IgD-negative memory B cell (primary cell): ENCODE data around the gene STPG1. TPM values are rescaled to one million over a fixed set of nuclear protein-coding genes. Genes with fewer than 3 reads are reported as not detected.

Experiments used
- H3K27ac Mint-ChIP-seq, 3 donors: one replicate each; pipeline ENCODE4 v1.8.0; 2020 to 2022; ENCODE audit warnings: mild to moderate bottlenecking in 3 of 3, mixed read lengths in 3 of 3, moderate library complexity in 1 of 3
- H3K27me3 Mint-ChIP-seq: one replicate; pipeline ENCODE4 v1.8.0; 2021; ENCODE audit warnings: mixed read lengths
- H3K36me3 Mint-ChIP-seq: one replicate; pipeline ENCODE4 v1.8.0; 2020; ENCODE audit warnings: mild to moderate bottlenecking, mixed read lengths
- H3K4me1 Mint-ChIP-seq, 3 donors: one replicate each; pipeline ENCODE4 v1.8.0; 2020 to 2022; ENCODE audit warnings: mixed read lengths in 3 of 3, mild to moderate bottlenecking in 1 of 3
- H3K4me3 Mint-ChIP-seq, 4 donors: one replicate each; pipeline ENCODE4 v1.8.0; 2020 to 2022; ENCODE audit warnings: mild to moderate bottlenecking in 4 of 4, mixed read lengths in 4 of 4, moderate library complexity in 3 of 4
- H3K9me3 Mint-ChIP-seq, 3 donors: one replicate each; pipeline ENCODE4 v1.8.0; 2020 to 2021; ENCODE audit warnings: mixed read lengths in 3 of 3, mild to moderate bottlenecking in 1 of 3
- polyA plus RNA-seq: library from polyadenylated mRNA; unstranded; fragments of 300-500 nt; fragmentation: Illumina TruSeq; gene quantifications from one replicate; pipeline ENCODE4 v1.2.3, GENCODE V29; 2021

STPG1 gene
- polyA plus RNA-seq, 1 donor from 2014 or later = 5.8 TPM

DNA sequence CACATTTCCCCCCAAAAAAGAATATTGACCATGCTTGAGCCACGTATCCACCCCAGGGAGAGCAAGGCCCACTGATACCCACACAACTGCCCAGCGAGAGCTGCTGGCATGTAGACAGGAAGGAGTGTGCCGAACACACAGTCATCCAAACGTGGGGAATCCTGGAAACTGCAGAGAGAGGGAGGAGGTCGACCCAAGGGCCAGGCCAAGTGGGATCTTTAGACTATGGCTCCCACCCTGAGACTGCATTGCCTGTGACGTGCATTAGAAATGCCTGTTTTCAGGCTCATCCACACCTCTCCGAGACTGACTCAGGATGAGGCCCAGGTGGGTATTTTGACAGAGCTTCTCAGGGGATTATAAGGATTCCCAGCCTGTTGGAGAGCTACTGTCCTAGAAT, 27.9 kb upstream of the STPG1 start:
- H3K9me3 Mint-ChIP-seq = no peaks in the 10 kb centered on the region
- peaks cover 0 to 4% (median 2%) of the 10 kb centered on the region in 3 donors for H3K4me1 Mint-ChIP-seq
- no peaks in the 10 kb centered on the region for H3K27me3 Mint-ChIP-seq
- no peak overlapping the region for H3K27ac Mint-ChIP-seq
- H3K36me3 Mint-ChIP-seq = peaks cover 11% of the 10 kb centered on the region
- no peak overlapping the region for H3K4me3 Mint-ChIP-seq

DNA sequence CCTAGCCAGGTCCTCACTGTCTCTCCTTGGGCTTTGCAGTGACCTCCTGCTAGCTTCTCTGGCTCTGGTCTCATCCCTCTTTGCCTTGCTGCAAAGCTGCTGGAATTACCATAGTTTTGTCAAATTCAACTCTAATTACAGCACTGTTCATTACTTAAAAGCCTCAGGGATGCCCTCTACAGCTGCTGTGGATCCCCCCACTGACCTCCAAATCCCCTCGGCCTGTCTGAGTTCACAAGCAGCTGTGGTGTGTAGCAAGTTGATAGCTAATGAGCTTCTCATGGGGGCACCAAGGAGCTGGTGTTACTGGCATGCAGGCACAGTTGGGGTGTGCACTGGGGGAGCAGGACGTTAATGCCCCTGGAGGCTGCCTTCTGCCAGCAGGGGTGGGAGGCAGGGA, 26.9 kb upstream of the STPG1 start:
- H3K4me1 Mint-ChIP-seq = peaks cover 0 to 4% (median 2%) of the 10 kb centered on the region in 3 donors
- H3K36me3 Mint-ChIP-seq = peaks cover 11% of the 10 kb centered on the region

DNA sequence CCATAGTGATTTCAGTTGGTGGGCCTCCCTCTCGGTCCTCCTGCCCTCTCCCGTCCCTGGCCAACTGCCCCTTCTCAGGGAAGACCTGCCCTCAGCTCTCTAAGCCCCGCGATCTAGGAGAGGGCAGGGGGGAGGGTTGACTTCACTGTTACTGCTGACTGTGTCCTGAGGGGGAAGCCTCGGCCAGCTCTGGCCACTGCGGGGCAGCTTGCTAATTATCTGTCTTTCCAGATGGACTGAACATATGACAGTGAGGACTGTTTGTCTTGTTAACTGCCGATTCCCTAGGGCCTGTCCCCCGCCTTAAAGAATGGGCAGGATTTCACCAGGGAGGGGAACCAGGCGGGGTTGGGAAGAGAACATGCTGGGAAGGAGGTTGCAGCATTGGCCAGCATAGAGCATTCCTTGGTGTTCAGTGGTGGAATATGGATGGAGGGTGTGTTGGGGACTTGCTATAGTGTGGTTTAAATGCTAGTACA, 24.9 kb upstream of the STPG1 start:
- Mint-ChIP-seq H3K4me3 (no peak overlapping the region), H3K27me3 (no peaks in the 10 kb centered on the region), H3K36me3 (peaks cover 6% of the 10 kb centered on the region), H3K27ac (peak overlapping the region in 2 of 3 donors; percentile 39 to 71), H3K9me3 (no peaks in the 10 kb centered on the region), H3K4me1 (peaks cover 0 to 4% (median 2%) of the 10 kb centered on the region in 3 donors)

More for the DNA sequence above, 26.9 kb upstream of the STPG1 start:
- no peaks in the 10 kb centered on the region for H3K9me3 Mint-ChIP-seq
- H3K27me3 Mint-ChIP-seq = no peaks in the 10 kb centered on the region
- peak overlapping the region in 1 of 4 donors; percentile 12 for H3K4me3 Mint-ChIP-seq
- no peak overlapping the region for H3K27ac Mint-ChIP-seq

DNA sequence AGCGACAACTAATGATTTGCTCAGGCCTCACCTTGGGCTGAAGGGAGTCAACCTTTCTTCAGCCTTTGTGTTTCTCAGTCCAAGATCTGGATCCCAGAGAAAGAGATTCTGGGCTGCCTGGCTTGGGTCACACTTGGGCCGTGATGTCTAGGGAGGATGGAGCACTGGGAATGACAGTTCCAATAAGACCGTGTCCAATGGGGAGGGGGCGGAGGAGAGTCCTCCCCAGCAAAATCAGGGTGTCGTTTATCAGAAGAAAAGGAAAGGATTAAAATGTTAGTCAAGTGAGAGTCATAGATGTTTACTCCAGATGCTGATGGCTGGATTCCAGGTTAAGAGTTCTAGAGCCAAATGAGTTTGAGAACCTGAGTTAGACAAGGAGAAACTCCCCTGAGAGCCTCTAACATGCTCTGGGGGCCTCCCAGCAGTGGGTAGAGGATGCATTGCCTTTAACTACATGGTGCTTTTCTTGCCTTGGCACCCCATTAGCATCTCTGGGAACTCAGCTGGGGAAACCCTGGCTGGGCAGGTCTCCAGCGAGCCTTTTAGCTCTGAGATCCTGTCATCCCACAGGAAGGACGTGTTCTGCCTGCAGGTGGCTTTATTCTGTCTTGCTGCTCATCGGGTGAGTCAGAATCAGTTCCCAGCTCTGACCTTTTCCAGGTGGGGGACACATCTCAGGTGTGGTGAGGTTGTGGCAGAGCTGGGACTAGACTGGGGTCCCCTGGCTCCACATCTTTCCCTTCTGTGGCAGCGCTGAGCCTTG, 24.2 kb upstream of the STPG1 start:
- H3K27ac Mint-ChIP-seq = peak overlapping the region in 1 of 3 donors; percentile 39
- peaks cover 0 to 4% (median 2%) of the 10 kb centered on the region in 3 donors for H3K4me1 Mint-ChIP-seq

DNA sequence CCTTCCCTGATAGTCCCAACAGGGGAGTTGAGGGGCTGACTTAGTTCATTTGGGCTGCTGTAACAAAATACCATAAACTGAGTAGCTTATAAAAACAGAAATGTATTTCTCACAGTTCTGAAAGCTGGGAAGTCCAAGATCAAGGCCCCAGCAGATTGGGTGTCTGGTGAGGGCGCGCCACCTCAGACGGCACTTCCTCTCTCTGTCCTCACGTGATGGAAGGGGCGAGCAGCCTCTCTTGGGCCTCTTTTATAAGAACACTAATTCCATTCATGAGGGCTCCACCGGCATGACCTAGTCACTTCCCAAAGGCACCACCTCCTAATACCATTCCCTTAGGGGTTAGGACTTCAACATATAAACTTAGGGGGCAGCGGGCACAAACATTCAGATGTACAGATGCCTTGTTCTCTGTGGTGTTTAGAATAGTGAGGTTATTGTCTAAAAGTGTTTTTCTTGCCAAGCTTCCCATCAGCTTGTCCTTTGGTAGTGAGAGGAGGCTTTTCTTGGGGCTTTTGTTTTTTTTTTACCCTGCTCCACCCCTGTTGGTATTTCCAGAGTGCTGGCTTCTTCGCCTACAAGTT, 22.3 kb upstream of the STPG1 start:
- H3K27me3 Mint-ChIP-seq = no peaks in the 10 kb centered on the region
- no peaks in the 10 kb centered on the region for H3K9me3 Mint-ChIP-seq
- no peak overlapping the region for H3K4me3 Mint-ChIP-seq
- peaks cover 0 to 4% (median 2%) of the 10 kb centered on the region in 3 donors for H3K4me1 Mint-ChIP-seq
- H3K27ac Mint-ChIP-seq = peak overlapping the region in 1 of 3 donors; percentile 35
- H3K36me3 Mint-ChIP-seq = peaks cover 2% of the 10 kb centered on the region

More for the DNA sequence above, 24.2 kb upstream of the STPG1 start:
- Mint-ChIP-seq H3K36me3 (peaks cover 6% of the 10 kb centered on the region), H3K4me3 (peak overlapping the region in 1 of 4 donors; percentile 69), H3K27me3 (no peaks in the 10 kb centered on the region), H3K9me3 (no peaks in the 10 kb centered on the region)

DNA sequence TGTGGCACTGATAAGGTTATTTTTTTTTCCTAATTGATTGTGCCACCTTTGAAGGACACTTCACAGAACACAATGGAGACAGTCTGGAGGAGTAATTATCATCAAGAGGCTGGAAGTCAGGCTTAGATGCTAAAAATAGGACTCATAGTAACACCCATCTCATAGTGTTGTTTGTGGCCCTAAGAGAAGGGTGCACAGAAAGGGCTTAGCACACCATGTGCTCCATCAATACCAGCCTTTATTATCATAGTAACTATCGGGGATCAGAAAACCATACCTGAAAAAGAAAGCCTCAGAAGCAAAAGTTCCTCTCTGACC, 13.9 kb upstream of the STPG1 start:
- Mint-ChIP-seq H3K27ac (peak overlapping the region in 1 of 3 donors; percentile 76), H3K36me3 (peaks cover 16% of the 10 kb centered on the region), H3K27me3 (no peaks in the 10 kb centered on the region), H3K4me3 (no peak overlapping the region), H3K4me1 (peaks cover 0 to 18% (median 9%) of the 10 kb centered on the region in 3 donors), H3K9me3 (no peaks in the 10 kb centered on the region)

DNA sequence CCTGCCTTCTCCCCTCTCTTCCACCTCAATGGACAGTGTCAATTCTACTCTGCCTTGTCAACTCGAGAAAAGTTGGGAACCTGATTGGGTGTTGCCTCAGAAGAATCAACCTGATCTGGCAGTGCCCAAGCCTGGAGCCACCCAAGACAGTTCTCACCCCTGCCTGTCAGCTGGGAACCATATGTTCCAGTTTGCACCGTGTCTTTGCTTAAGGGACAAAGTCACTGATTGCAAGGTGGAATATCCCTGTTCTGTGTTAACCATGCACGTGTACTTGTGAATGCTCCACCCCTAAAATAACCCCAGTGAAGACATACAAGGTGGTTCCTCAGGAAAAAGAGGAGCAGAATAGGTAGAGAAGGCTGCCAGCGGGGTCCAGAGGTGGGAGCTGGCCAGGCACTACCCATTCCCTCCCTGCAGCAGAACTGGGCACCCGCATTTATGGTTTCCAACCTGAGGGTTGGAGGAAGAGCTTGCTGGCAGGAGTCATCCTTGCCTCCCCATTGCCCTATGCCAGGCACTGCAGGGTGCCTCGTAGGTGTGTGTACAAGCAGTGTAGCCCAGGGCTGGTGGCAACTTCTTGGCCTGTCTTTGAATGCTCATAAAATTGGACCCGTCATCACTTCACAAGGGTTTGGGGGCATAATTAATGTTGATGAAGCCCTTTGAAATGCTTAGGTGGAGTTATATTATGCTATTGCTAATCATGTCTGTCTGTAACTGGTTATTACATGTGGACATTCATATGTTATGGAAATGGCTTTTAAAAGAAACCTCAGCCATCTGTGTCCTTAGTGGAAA, 13.4 kb upstream of the STPG1 start:
- H3K36me3 Mint-ChIP-seq = peaks cover 16% of the 10 kb centered on the region
- no peak overlapping the region for H3K4me3 Mint-ChIP-seq
- no peaks in the 10 kb centered on the region for H3K27me3 Mint-ChIP-seq
- H3K4me1 Mint-ChIP-seq = peaks cover 0 to 18% (median 9%) of the 10 kb centered on the region in 3 donors
- H3K9me3 Mint-ChIP-seq = no peaks in the 10 kb centered on the region
- H3K27ac Mint-ChIP-seq = no peak overlapping the region

DNA sequence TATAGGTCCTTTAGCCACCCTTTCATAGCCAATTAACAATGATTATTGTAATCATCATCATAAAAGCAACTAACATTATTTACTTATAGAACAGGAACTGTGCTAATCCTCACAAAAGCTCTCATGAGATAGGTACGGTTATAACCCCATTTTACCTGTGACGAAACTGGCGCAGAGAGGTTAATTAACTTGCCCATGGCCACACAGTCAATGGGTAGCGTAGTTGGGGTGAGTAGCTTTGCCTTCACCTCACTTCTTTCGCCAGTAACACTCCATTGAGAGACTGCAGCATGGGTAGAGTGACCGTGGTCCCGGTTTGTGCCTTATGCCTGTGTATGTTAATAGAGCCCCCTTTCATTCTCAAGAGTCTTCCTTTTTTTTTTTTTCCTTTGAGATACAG, 12.3 kb upstream of the STPG1 start:
- no peaks in the 10 kb centered on the region for H3K27me3 Mint-ChIP-seq
- H3K36me3 Mint-ChIP-seq = peaks cover 16% of the 10 kb centered on the region
- H3K4me1 Mint-ChIP-seq = peaks cover 0 to 23% (median 9%) of the 10 kb centered on the region in 3 donors
- H3K9me3 Mint-ChIP-seq = no peaks in the 10 kb centered on the region
- H3K4me3 Mint-ChIP-seq = no peak overlapping the region
- H3K27ac Mint-ChIP-seq = peak overlapping the region in 1 of 3 donors; percentile 35

DNA sequence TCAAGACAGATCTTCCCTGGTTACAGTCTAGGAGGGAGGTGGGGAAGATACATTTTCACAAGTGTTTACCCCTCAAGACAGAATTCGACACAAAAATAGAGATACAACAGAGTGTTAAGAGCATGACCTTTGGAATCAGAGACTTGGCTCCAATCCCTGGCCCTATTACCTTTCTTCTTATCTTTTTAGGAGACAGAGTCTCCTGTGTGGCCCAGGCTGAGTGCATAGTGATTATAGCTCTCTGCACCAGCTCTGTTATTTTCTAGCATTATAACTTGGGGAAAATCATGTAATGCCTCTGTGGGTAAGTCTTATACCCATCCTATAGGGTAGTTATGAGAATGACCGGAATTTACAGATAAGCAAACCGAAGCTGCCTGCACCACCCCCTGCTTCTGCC, 11.9 kb upstream of the STPG1 start:
- H3K27me3 Mint-ChIP-seq = no peaks in the 10 kb centered on the region
- no peaks in the 10 kb centered on the region for H3K9me3 Mint-ChIP-seq
- peaks cover 16% of the 10 kb centered on the region for H3K36me3 Mint-ChIP-seq
- H3K4me3 Mint-ChIP-seq = no peak overlapping the region
- H3K4me1 Mint-ChIP-seq = peaks cover 0 to 23% (median 9%) of the 10 kb centered on the region in 3 donors
- H3K27ac Mint-ChIP-seq = peak overlapping the region in 1 of 3 donors; percentile 35

DNA sequence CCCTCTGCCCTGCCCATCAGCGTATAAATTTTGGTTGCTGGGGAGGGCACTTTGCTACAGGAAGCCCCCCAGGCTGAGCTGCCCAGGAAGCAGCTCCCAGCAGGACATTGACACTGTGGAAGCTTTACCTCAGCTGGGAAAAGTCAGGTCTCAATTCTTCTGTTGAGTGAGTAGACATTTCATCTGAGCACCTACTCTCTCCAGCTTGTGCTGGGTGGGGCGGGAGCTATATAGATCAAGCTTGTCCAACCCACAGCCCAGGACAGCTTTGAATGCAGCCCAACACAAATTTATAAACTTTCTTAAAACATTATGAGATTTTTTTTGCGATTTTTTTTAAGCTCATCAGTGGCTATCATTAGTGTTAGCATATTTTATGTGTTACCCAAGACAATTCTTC, 11.4 kb upstream of the STPG1 start:
- Mint-ChIP-seq H3K4me1 (peaks cover 0 to 23% (median 9%) of the 10 kb centered on the region in 3 donors), H3K4me3 (no peak overlapping the region), H3K9me3 (no peaks in the 10 kb centered on the region), H3K27ac (no peak overlapping the region), H3K36me3 (peaks cover 16% of the 10 kb centered on the region), H3K27me3 (no peaks in the 10 kb centered on the region)

DNA sequence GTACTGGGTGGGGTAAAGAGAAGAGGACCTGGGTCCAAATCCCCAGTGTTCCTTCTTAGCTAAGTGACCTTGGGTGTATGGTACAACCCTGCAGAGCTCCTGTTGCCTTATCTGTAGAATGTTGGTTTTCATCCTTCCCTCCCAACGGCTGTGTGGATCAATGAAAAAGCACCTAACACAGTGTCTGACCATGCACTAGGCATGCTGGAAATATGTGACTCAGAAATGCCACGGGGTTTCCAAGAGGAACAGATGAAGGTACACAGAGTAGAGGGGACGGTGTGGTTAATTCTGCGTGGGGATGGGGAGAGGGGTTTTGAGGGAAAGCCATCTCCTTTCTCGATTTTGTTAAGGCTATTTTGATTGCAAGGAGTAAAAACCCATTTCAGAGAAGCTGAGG, 10.6 kb upstream of the STPG1 start:
- no peak overlapping the region for H3K4me3 Mint-ChIP-seq
- peak overlapping the region in 1 of 3 donors; percentile 32 for H3K27ac Mint-ChIP-seq
- no peaks in the 10 kb centered on the region for H3K27me3 Mint-ChIP-seq
- peaks cover 0 to 20% (median 7%) of the 10 kb centered on the region in 3 donors for H3K4me1 Mint-ChIP-seq
- peaks cover 18% of the 10 kb centered on the region for H3K36me3 Mint-ChIP-seq
- no peaks in the 10 kb centered on the region for H3K9me3 Mint-ChIP-seq

DNA sequence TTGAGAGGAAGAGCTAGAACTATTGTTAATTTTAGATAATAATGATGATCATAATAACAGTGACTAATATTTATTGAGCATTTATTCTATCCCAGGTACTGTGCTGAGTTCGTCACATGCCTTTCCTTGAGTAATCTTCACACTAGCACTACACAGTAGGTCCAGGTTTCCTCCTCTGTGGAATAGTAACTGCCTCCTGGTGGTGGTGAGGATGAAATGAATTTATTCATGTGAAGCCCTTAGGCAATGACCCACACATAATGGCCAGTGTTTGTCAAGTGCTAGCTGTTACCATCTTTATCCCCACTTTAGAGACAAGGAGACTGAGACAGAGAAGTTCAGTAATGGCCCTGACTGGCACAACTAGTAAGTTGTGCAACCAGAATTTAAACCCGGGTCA, 7.9 kb upstream of the STPG1 start:
- peaks cover 20% of the 10 kb centered on the region for H3K36me3 Mint-ChIP-seq
- peaks cover 13 to 33% (median 18%) of the 10 kb centered on the region in 3 donors for H3K4me1 Mint-ChIP-seq

DNA sequence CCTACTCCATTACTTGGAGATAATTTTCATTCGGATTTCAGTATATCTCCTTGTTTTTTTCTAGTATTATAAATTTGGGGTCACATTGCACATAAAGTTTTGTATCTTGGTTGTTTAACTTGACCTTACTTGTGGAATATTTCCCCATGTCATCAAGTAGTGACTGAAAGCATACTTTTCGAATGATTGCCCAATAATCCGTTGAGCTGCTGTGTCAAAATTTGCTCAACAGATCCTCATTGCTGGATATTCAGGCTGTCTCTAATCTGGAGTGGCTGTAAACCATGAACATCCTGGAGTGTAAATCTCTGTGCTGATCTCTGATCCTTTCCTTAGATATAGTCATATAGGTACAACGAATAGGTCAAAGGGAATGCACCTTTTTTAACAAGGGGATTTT, 7.0 kb upstream of the STPG1 start:
- no peaks in the 10 kb centered on the region for H3K27me3 Mint-ChIP-seq
- H3K27ac Mint-ChIP-seq = no peak overlapping the region
- no peak overlapping the region for H3K4me3 Mint-ChIP-seq
- peaks cover 17 to 35% (median 20%) of the 10 kb centered on the region in 3 donors for H3K4me1 Mint-ChIP-seq
- H3K36me3 Mint-ChIP-seq = peaks cover 18% of the 10 kb centered on the region
- no peaks in the 10 kb centered on the region for H3K9me3 Mint-ChIP-seq

More for the DNA sequence above, 7.9 kb upstream of the STPG1 start:
- no peak overlapping the region for H3K27ac Mint-ChIP-seq
- H3K27me3 Mint-ChIP-seq = no peaks in the 10 kb centered on the region
- no peaks in the 10 kb centered on the region for H3K9me3 Mint-ChIP-seq
- no peak overlapping the region for H3K4me3 Mint-ChIP-seq

DNA sequence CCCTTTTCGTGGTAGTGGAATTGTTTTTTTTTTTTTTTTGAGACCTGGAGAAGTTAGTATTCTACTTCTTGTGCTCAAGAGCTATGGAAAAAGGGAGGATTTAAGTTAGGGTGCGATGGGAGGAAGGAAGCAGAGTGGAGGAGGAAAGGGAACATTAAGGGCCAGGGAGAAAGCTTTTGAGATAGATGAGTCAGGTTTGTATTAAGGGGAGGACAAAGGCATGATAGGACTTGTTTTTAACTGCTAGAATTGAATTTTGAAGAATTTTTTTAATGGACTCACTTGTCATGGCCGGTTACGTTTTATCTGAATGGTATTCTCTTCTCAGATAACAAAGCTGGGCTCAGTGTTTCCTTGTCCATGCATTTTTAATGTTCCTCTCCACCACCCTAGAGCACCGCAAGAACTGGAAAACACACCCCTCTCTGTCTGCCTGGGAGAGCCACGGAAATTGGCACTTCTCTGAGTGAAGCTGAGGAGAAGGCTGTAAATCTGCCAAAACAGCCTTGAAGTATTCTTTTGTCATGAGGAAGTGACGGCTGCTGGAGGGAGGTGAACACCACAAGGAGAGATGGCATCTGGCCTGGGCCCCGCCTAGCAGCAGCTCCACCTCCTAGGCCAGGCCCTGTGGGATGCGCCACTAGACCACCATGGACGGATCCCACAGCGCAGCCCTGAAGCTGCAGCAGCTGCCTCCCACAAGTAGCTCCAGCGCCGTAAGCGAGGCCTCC, 5.5 kb upstream of the STPG1 start:
- Mint-ChIP-seq H3K27me3 (no peaks in the 10 kb centered on the region), H3K4me1 (peaks cover 26 to 33% (median 28%) of the 10 kb centered on the region in 3 donors), H3K27ac (peak overlapping the region in 2 of 3 donors; percentile 10 to 46), H3K4me3 (peak overlapping the region in 2 of 4 donors; percentile 34 to 56), H3K9me3 (no peaks in the 10 kb centered on the region), H3K36me3 (peaks cover 11% of the 10 kb centered on the region)
